ENCODE results near the gene ISM1.

Gene ISM1

DNA sequence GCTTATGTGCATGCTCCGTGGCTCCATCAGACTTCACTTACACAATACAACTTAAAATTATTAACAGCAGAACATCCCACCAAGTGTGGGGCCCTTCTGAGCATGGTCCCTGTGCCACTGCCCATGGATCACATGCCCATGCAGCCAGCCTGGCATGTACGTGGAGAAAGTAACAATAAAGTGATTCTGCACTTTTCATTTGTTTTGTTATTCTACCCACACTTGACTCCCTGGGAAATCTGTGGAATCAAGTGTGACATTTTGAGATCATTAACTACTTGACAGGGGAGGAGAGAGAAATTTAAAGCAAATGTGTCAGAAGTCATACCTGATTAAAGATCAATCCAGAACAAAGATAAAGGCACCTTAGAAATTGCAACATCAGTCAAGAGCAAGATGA is 112.0 kb downstream of the ISM1 start:
- no peak for TF ChIP-seq EZH2phosphoT487 (IDR thresholded peaks at IDR 0.05; ENCODE audit: low read depth)
- TF ChIP-seq, protein P1, sequence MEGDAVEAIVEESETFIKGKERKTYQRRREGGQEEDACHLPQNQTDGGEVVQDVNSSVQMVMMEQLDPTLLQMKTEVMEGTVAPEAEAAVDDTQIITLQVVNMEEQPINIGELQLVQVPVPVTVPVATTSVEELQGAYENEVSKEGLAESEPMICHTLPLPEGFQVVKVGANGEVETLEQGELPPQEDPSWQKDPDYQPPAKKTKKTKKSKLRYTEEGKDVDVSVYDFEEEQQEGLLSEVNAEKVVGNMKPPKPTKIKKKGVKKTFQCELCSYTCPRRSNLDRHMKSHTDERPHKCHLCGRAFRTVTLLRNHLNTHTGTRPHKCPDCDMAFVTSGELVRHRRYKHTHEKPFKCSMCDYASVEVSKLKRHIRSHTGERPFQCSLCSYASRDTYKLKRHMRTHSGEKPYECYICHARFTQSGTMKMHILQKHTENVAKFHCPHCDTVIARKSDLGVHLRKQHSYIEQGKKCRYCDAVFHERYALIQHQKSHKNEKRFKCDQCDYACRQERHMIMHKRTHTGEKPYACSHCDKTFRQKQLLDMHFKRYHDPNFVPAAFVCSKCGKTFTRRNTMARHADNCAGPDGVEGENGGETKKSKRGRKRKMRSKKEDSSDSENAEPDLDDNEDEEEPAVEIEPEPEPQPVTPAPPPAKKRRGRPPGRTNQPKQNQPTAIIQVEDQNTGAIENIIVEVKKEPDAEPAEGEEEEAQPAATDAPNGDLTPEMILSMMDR (IDR thresholded peaks at IDR 0.05; ENCODE audit: low read depth, low read length): no peak
- Histone ChIP-seq H3K4me2 (ENCODE audit: low read length) (no peak overlapping the region), H3K27me3 (ENCODE audit: low read depth, low read length) (no peaks in the 10 kb centered on the region), H3K9ac (ENCODE audit: low read length) (no peak overlapping the region), H2AFZ (ENCODE audit: low read depth, low read length) (no peak overlapping the region), H3K36me3 (replicated peaks; ENCODE audit: low read depth, low read length) (no peaks in the 10 kb centered on the region), H3K79me2 (ENCODE audit: low read length) (no peaks in the 10 kb centered on the region), H3K9me3 (ENCODE audit: insufficient read depth, low read length) (no peaks in the 10 kb centered on the region), H3K4me3 (ENCODE audit: low read length) (no peak overlapping the region), H3K4me1 (ENCODE audit: low read length) (no peaks in the 10 kb centered on the region), H4K20me1 (ENCODE audit: insufficient read depth, low read length) (no peaks in the 10 kb centered on the region), H3K27ac (ENCODE audit: low read length) (no peak overlapping the region)

DNA sequence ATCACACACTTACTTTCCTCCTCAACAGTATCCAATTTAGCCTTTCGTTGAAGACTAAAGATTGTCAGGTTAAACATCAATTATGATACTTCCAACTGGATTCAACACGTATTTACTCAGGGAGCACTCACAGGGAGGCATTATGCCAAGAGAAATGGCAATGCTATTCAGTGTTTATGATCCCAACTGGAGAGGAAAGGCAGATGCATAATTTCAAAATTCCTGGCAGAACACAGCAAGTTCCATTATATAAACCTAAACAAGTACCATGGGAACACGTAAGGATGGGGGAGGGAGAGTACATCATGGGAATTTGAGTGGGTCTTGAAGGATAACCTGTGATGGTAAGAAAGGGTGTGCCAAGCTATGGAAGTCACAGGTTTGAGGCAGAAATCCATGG is 112.7 kb downstream of the ISM1 start:
- Histone ChIP-seq H3K4me1 (ENCODE audit: low read length) (no peaks in the 10 kb centered on the region), H2AFZ (ENCODE audit: low read depth, low read length) (no peak overlapping the region), H3K27me3 (ENCODE audit: low read depth, low read length) (no peaks in the 10 kb centered on the region), H3K79me2 (ENCODE audit: low read length) (no peaks in the 10 kb centered on the region), H3K4me2 (ENCODE audit: low read length) (no peak overlapping the region), H3K36me3 (replicated peaks; ENCODE audit: low read depth, low read length) (no peaks in the 10 kb centered on the region), H3K9ac (ENCODE audit: low read length) (no peak overlapping the region), H3K9me3 (ENCODE audit: insufficient read depth, low read length) (no peaks in the 10 kb centered on the region), H3K4me3 (ENCODE audit: low read length) (no peak overlapping the region), H3K27ac (ENCODE audit: low read length) (no peak overlapping the region), H4K20me1 (ENCODE audit: insufficient read depth, low read length) (no peaks in the 10 kb centered on the region)
- TF ChIP-seq, protein P1 (IDR thresholded peaks at IDR 0.05; ENCODE audit: low read depth, low read length): no peak
- TF ChIP-seq EZH2phosphoT487 (IDR thresholded peaks at IDR 0.05; ENCODE audit: low read depth): no peak

DNA sequence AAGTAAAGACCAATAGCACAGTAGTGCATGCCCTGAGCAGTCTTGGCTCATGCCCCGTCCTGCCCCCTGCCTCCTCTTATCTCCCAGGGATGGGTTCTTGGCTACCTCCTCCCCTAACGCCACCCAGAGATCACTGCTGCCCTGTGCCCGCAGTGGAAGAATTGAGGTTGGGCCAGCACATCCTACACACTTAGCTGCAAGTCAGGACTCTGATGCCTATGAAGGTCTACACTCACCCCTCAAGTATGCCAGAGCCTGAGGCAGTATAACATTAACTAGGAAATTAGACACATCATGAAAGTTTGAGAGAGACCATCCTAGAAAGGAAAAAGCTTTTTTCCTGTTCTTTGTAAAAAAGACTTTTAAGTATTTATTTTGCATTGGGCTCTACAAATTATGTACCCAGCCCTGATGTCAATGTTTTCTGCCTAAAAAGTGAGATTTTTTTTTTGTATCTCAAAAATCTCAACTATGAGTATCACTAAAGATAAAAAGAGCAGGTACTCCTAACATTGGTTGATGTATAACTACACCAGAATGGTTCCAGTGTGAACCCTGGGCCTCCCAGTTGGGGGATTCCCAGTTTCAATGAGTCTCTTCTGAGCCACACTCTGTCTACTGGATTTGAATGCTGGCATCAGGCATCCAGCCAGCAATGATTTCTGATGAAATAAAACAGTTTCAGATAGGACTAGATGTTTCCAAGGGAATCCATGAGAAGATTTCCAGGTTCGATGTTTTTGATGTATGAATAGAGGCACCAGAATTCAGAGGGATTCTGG is 115.4 kb downstream of the ISM1 start:
- no peaks in the 10 kb centered on the region for H3K27me3 ChIP-seq (ENCODE audit: low read depth, low read length)
- no peak for TF ChIP-seq EZH2phosphoT487 (IDR thresholded peaks at IDR 0.05; ENCODE audit: low read depth)
- TF ChIP-seq, protein P1 (IDR thresholded peaks at IDR 0.05; ENCODE audit: low read depth, low read length): no peak
- H3K9me3 ChIP-seq (ENCODE audit: insufficient read depth, low read length): no peaks in the 10 kb centered on the region
- no peak overlapping the region for H3K4me3 ChIP-seq (ENCODE audit: low read length)
- no peaks in the 10 kb centered on the region for H3K4me1 ChIP-seq (ENCODE audit: low read length)
- H3K27ac ChIP-seq (ENCODE audit: low read length): no peak overlapping the region
- H3K4me2 ChIP-seq (ENCODE audit: low read length): no peak overlapping the region
- no peak overlapping the region for H3K9ac ChIP-seq (ENCODE audit: low read length)
- no peaks in the 10 kb centered on the region for H3K36me3 ChIP-seq (replicated peaks; ENCODE audit: low read depth, low read length)
- no peaks in the 10 kb centered on the region for H4K20me1 ChIP-seq (ENCODE audit: insufficient read depth, low read length)
- no peak overlapping the region for H2AFZ ChIP-seq (ENCODE audit: low read depth, low read length)
- no peaks in the 10 kb centered on the region for H3K79me2 ChIP-seq (ENCODE audit: low read length)

DNA sequence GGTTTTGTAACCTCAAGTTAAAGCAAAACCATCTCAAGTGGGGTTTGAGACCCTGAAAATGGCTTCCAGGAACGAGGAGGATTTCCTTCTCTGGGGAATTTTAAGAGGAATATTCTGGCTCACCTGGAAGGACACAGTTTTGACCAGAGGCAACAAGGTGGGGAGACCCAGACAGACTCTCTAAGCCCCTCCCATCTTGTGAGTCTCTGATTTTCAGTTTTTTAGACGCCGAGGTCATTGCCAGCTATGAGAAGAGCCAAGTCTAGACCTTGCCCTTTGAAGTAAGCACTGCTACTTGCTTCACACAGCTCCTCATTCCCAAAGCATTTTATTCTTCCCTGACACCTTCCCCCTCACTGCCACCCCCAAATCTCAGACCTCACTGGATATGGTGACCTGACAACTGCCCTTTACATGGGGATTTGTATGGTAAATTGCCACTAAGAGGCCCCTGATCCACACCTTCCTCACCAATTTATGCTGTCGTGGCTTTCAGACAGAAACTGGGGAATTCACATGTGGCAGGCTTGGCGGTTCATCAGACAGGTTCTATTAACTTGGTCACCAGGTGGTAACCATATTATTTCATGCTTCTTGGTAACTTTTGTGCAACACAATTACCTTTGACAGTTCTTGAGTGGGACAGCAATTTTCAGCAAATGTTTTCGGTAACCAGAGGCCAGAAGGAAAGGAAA is 116.2 kb downstream of the ISM1 start:
- no peaks in the 10 kb centered on the region for H3K9me3 ChIP-seq (ENCODE audit: insufficient read depth, low read length)
- H4K20me1 ChIP-seq (ENCODE audit: insufficient read depth, low read length): no peaks in the 10 kb centered on the region
- H3K4me3 ChIP-seq (ENCODE audit: low read length): no peak overlapping the region
- H3K4me1 ChIP-seq (ENCODE audit: low read length): no peaks in the 10 kb centered on the region
- no peak overlapping the region for H2AFZ ChIP-seq (ENCODE audit: low read depth, low read length)
- H3K4me2 ChIP-seq (ENCODE audit: low read length): no peak overlapping the region
- no peak overlapping the region for H3K9ac ChIP-seq (ENCODE audit: low read length)
- no peaks in the 10 kb centered on the region for H3K27me3 ChIP-seq (ENCODE audit: low read depth, low read length)
- H3K27ac ChIP-seq (ENCODE audit: low read length): no peak overlapping the region
- H3K79me2 ChIP-seq (ENCODE audit: low read length): no peaks in the 10 kb centered on the region
- TF ChIP-seq EZH2phosphoT487 (IDR thresholded peaks at IDR 0.05; ENCODE audit: low read depth): no peak
- TF ChIP-seq, protein P1 (IDR thresholded peaks at IDR 0.05; ENCODE audit: low read depth, low read length): no peak
- no peaks in the 10 kb centered on the region for H3K36me3 ChIP-seq (replicated peaks; ENCODE audit: low read depth, low read length)

All from OCI-LY3 (cell line).